T-cell (primary cell): ENCODE data around the gene CREBRF. TPM values are rescaled to one million over a fixed set of nuclear protein-coding genes. Genes with fewer than 3 reads are reported as not detected.

Experiments
- ATAC-seq, 4 experiments: fragments of 200-7000 bp in 3 of 4; fragments of 150-1000 bp in 1 of 4; cut with Tn5 transposase; replicated peaks in 1 of 4; 1 replicate in 3 of 4; 2 replicates in 1 of 4; pipeline ENCODE4 v1.10.0; 2021; ENCODE audit warnings: moderate library complexity in 3 of 4, mild to moderate bottlenecking in 2 of 4, moderate number of reproducible peaks in 1 of 4
- CTCF ChIA-PET, 2 donors: fragments of 300-600 bp; sonication (Branson Sonifier 250); formaldehyde crosslinking; loops; one replicate each; lab custom pipeline; 2022; ENCODE audit warnings: antibody characterized with exemption in 2 of 2; lab: Charles Lee
- POLR2A ChIA-PET, 2 donors: fragments of 300-600 bp; sonication (Branson Sonifier 250); formaldehyde crosslinking; loops; one replicate each; lab custom pipeline; 2022; ENCODE audit warnings: antibody characterized with exemption in 2 of 2; lab: Charles Lee
- DNase-seq, 35 experiments: peaks; one replicate each; pipeline versions ENCODE4 v3.0.0 to v3.0.0-alpha.2; 2013 to 2023
- H3K27ac ChIP-seq: one replicate; pipeline ENCODE4 v1.5.1; 2013; ENCODE audit warnings: low read length
- H3K27me3 ChIP-seq, 2 experiments: replicated peaks in 1 of 2; 1 replicate in 1 of 2; 2 replicates in 1 of 2; pipeline versions ENCODE4 v1.6.1 to v1.7.0; 2013; ENCODE audit warnings: low read length in 1 of 2, mixed read lengths in 1 of 2; ENCODE audit not compliant: control insufficient read depth in 2 of 2, insufficient read depth in 2 of 2; ENCODE audit errors: extremely low read depth in 1 of 2
- H3K36me3 ChIP-seq, 2 donors: 1 replicate in 1 of 2; 2 replicates in 1 of 2; pipeline versions ENCODE4 v1.6.1 to v1.7.0; 2013; ENCODE audit warnings: low read length in 1 of 2; ENCODE audit not compliant: control insufficient read depth in 2 of 2, insufficient read depth in 1 of 2; ENCODE audit errors: extremely low read depth in 1 of 2
- H3K4me1 ChIP-seq, 2 experiments: 1 replicate in 1 of 2; 2 replicates in 1 of 2; pipeline versions ENCODE4 v1.6.1 to v1.7.0; 2013; ENCODE audit warnings: low read length in 2 of 2, mixed read lengths in 1 of 2; ENCODE audit not compliant: insufficient read depth in 2 of 2, control insufficient read depth in 1 of 2; ENCODE audit errors: extremely low read depth in 1 of 2
- H3K4me3 ChIP-seq, 2 donors: 1 replicate in 1 of 2; 2 replicates in 1 of 2; pipeline versions ENCODE4 v1.5.1 to v1.7.0; 2013; ENCODE audit warnings: mild to moderate bottlenecking in 2 of 2, low read length in 1 of 2, moderate library complexity in 1 of 2; ENCODE audit not compliant: control insufficient read depth in 1 of 2; ENCODE audit errors: extremely low read depth in 1 of 2
- H3K9me3 ChIP-seq: 2 replicates; pipeline ENCODE4 v1.7.0; 2013
- H3K27ac Mint-ChIP-seq, 2 donors: one replicate each; pipeline ENCODE4 v1.8.0; 2020 to 2021; ENCODE audit warnings: mild to moderate bottlenecking in 2 of 2, mixed read lengths in 2 of 2
- H3K27me3 Mint-ChIP-seq, 2 donors: one replicate each; pipeline ENCODE4 v1.8.0; 2021 to 2022; ENCODE audit warnings: mixed read lengths in 2 of 2
- H3K36me3 Mint-ChIP-seq: one replicate; pipeline ENCODE4 v1.8.0; 2021; ENCODE audit warnings: mixed read lengths
- H3K4me1 Mint-ChIP-seq, 3 donors: one replicate each; pipeline ENCODE4 v1.8.0; 2020 to 2022; ENCODE audit warnings: mixed read lengths in 3 of 3, mild to moderate bottlenecking in 1 of 3
- H3K4me3 Mint-ChIP-seq, 3 donors: one replicate each; pipeline ENCODE4 v1.8.0; 2020 to 2022; ENCODE audit warnings: mild to moderate bottlenecking in 3 of 3, mixed read lengths in 3 of 3, moderate library complexity in 3 of 3
- H3K9me3 Mint-ChIP-seq, 3 donors: one replicate each; pipeline ENCODE4 v1.8.0; 2020 to 2022; ENCODE audit warnings: mixed read lengths in 3 of 3
- WGBS: methylation state at CpG from one replicate; pipeline ENCODE4 v1.1.5; 2013; ENCODE audit warnings: missing lambda C conversion rate; ENCODE audit not compliant: insufficient coverage; 5-methylcytosine and 5-hydroxymethylcytosine counted together
- total RNA-seq, 35 experiments: library from RNA in 6 of 35; stranded (reverse) in 6 of 35; fragments of 120-200 nt in 1 of 35; gene quantifications; one replicate each; pipeline versions ENCODE4 v1.2.1 to v1.2.4 and lab custom pipeline; 2013 to 2026

The CREBRF gene
- total RNA-seq, 5 donors from 2014 or later (not counting 1 experiment from before 2014, with no cell fraction given) = 77.8 to 94.7 (median 89.7) TPM

- no peak for ATAC-seq
- Histone ChIP-seq H3K27ac (no peak overlapping the region), H3K9me3 (no peaks in the 10 kb centered on the region), H3K36me3 (peaks cover 0 to 30% of the 10 kb centered on the region in 2 donors), H3K4me3 (no peak overlapping the region), H3K27me3 (no peaks in the 10 kb centered on the region), H3K4me1 (peaks cover 0 to 4% of the 10 kb centered on the region in 2 experiments)
- no peak overlapping the region for H3K4me3 Mint-ChIP-seq
- ChIA-PET POLR2A (interaction anchor here in 1 of 2 donors (1.2 kb wide), 1 partner anchor 15 kb away, joined by 3 read pairs; no protein-coding TSS in a partner anchor), CTCF (no interaction called here)
- peaks cover 40% of the 10 kb centered on the region for H3K36me3 Mint-ChIP-seq
- H3K27ac Mint-ChIP-seq = no peak overlapping the region
- no peaks in the 10 kb centered on the region for H3K27me3 Mint-ChIP-seq
- no peak for DNase-seq
- peaks cover 38 to 48% (median 46%) of the 10 kb centered on the region in 3 donors for H3K4me1 Mint-ChIP-seq
- WGBS = 100% methylated on average over 2 of the region's 5 CpGs
- H3K9me3 Mint-ChIP-seq = no peaks in the 10 kb centered on the region
These were observed 36.0 kb upstream of the CREBRF start for GRCh38 chr5:173020154-173020581.

GRCh38 chr5:173020643-173021042, 35.5 kb upstream of the CREBRF start:
- POLR2A ChIA-PET = interaction anchor here in 1 of 2 donors (1.2 kb wide), 1 partner anchor 15 kb away, joined by 3 read pairs; no protein-coding TSS in a partner anchor
- H3K27me3 ChIP-seq = no peaks in the 10 kb centered on the region
- no peaks in the 10 kb centered on the region for H3K4me1 ChIP-seq
- Mint-ChIP-seq H3K9me3 (no peaks in the 10 kb centered on the region), H3K27ac (peak overlapping the region in 1 of 2 donors; percentile 31), H3K36me3 (peaks cover 40% of the 10 kb centered on the region), H3K4me1 (peaks cover 35 to 45% (median 41%) of the 10 kb centered on the region in 3 donors), H3K27me3 (no peaks in the 10 kb centered on the region), H3K4me3 (no peak overlapping the region)
- no peak overlapping the region for H3K27ac ChIP-seq
- no peaks in the 10 kb centered on the region for H3K9me3 ChIP-seq
- ATAC-seq (no peak), DNase-seq (no peak)
- H3K4me3 ChIP-seq = no peak overlapping the region
- WGBS = 89% methylated on average over 7 of the region's 9 CpGs
- CTCF ChIA-PET = no interaction called here
- peaks cover 0 to 30% of the 10 kb centered on the region in 2 donors for H3K36me3 ChIP-seq

GRCh38 chr5:173025651-173026050, 30.5 kb upstream of the CREBRF start:
- Mint-ChIP-seq H3K36me3 (peaks cover 25% of the 10 kb centered on the region), H3K4me3 (no peak overlapping the region), H3K27me3 (no peaks in the 10 kb centered on the region), H3K27ac (peak overlapping the region; percentile 15 to 39), H3K9me3 (no peaks in the 10 kb centered on the region), H3K4me1 (peaks cover 8 to 20% (median 19%) of the 10 kb centered on the region in 3 donors)
- ChIA-PET CTCF (interaction anchor here (0.7 to 0.9 kb wide), 2 partner anchors 9 to 17 kb away, joined by 4 read pairs; no protein-coding TSS in a partner anchor), POLR2A (no interaction called here)
- H3K36me3 ChIP-seq = peaks cover 0 to 18% of the 10 kb centered on the region in 2 donors
- no peaks in the 10 kb centered on the region for H3K9me3 ChIP-seq
- no CpG with 5 or more reads among the region's 6 CpGs for WGBS
- ATAC-seq (no peak), DNase-seq (no peak)
- no peak overlapping the region for H3K27ac ChIP-seq
- peaks cover 12 to 18% of the 10 kb centered on the region in 2 experiments for H3K4me1 ChIP-seq
- H3K4me3 ChIP-seq = no peak overlapping the region
- H3K27me3 ChIP-seq = no peaks in the 10 kb centered on the region

GRCh38 chr5:173027905-173028304, 28.2 kb upstream of the CREBRF start:
- POLR2A ChIA-PET = no interaction called here

GRCh38 chr5:173028811-173029327, 27.3 kb upstream of the CREBRF start:
- Mint-ChIP-seq H3K9me3 (no peaks in the 10 kb centered on the region), H3K4me3 (no peak overlapping the region), H3K36me3 (peaks cover 3% of the 10 kb centered on the region), H3K27me3 (no peaks in the 10 kb centered on the region), H3K27ac (no peak overlapping the region), H3K4me1 (peaks cover 7 to 24% (median 16%) of the 10 kb centered on the region in 3 donors)
- ChIA-PET POLR2A (no interaction called here), CTCF (interaction anchor here (0.6 to 1.0 kb wide), 2 partner anchors 50 to 301 kb away, joined by 3 to 10 read pairs; no protein-coding TSS in a partner anchor)
- no peaks in the 10 kb centered on the region for H3K27me3 ChIP-seq
- H3K4me3 ChIP-seq = peak overlapping the region in 1 of 2 donors; percentile 32
- H3K9me3 ChIP-seq = no peaks in the 10 kb centered on the region
- no peaks in the 10 kb centered on the region for H3K36me3 ChIP-seq
- H3K27ac ChIP-seq = peak overlapping the region; percentile 25
- peak in 1 of 4 experiments; percentile 10 for ATAC-seq
- DNase-seq = no peak
- WGBS = 94% methylated on average over 2 of the region's 4 CpGs
- peaks cover 12 to 21% of the 10 kb centered on the region in 2 experiments for H3K4me1 ChIP-seq

More at GRCh38 chr5:173027905-173028304, 28.2 kb upstream of the CREBRF start:
- ATAC-seq (peak in 1 of 4 experiments; percentile 31), DNase-seq (no peak)
- H3K27ac Mint-ChIP-seq = no peak overlapping the region
- Histone ChIP-seq H3K9me3 (no peaks in the 10 kb centered on the region), H3K4me3 (no peak overlapping the region), H3K27ac (peak overlapping the region; percentile 25), H3K4me1 (peaks cover 12 to 18% of the 10 kb centered on the region in 2 experiments), H3K36me3 (no peaks in the 10 kb centered on the region), H3K27me3 (no peaks in the 10 kb centered on the region)
- H3K27me3 Mint-ChIP-seq = no peaks in the 10 kb centered on the region
- 76% methylated on average over 3 of the region's 7 CpGs for WGBS
- CTCF ChIA-PET = no interaction called here
- peaks cover 0 to 18% (median 10%) of the 10 kb centered on the region in 3 donors for H3K4me1 Mint-ChIP-seq
- H3K4me3 Mint-ChIP-seq = no peak overlapping the region
- peaks cover 10% of the 10 kb centered on the region for H3K36me3 Mint-ChIP-seq
- no peaks in the 10 kb centered on the region for H3K9me3 Mint-ChIP-seq

GRCh38 chr5:173029499-173029921, 26.6 kb upstream of the CREBRF start:
- Mint-ChIP-seq H3K27ac (no peak overlapping the region), H3K36me3 (peaks cover 5% of the 10 kb centered on the region), H3K4me1 (peaks cover 13 to 27% (median 19%) of the 10 kb centered on the region in 3 donors), H3K4me3 (no peak overlapping the region), H3K27me3 (no peaks in the 10 kb centered on the region), H3K9me3 (no peaks in the 10 kb centered on the region)
- H3K27ac ChIP-seq = peak overlapping the region; percentile 25
- H3K9me3 ChIP-seq = no peaks in the 10 kb centered on the region
- no peaks in the 10 kb centered on the region for H3K27me3 ChIP-seq
- POLR2A ChIA-PET = no interaction called here
- no peak overlapping the region for H3K4me3 ChIP-seq
- WGBS = 84% methylated on average over 3 of the region's 5 CpGs
- H3K4me1 ChIP-seq = peaks cover 12 to 23% of the 10 kb centered on the region in 2 experiments
- ATAC-seq (peak; percentile 57 to 75 (median 68)), DNase-seq (peak in 1 of 35 experiments; percentile 21)
- H3K36me3 ChIP-seq = no peaks in the 10 kb centered on the region
- CTCF ChIA-PET = interaction anchor here in 1 of 2 donors (0.5 to 1.0 kb wide), 2 partner anchors 29 to 50 kb away, joined by 3 read pairs; no protein-coding TSS in a partner anchor
